Ramos (cell line): ENCODE measurements around the gene CLSTN1.
"Not testable (repeated sequence)": the region's sequence is repeated elsewhere in the genome, so short reads cannot be mapped to it uniquely, and the experiment has no call there.

Experiments used
- in situ Hi-C: fragments of 300-500 bp; cut with MboI; formaldehyde crosslinking; loops from one replicate; pipeline ENCODE4 v1.14.3; 2022; ENCODE audit warnings: low sequenced_read_pairs; ENCODE audit not compliant: unreplicated experiment

Gene CLSTN1

GRCh38 chr1:9833632-9834031, 9.9 kb upstream of the CLSTN1 start:
- in situ Hi-C loops = no loop called here

- in situ Hi-C loops = no loop called here
These were observed 3.9 kb upstream of the CLSTN1 start for GRCh38 chr1:9827558-9828185.

- in situ Hi-C loops = no loop called here
These were observed 2.9 kb upstream of the CLSTN1 start for GRCh38 chr1:9826616-9827015.

DNA sequence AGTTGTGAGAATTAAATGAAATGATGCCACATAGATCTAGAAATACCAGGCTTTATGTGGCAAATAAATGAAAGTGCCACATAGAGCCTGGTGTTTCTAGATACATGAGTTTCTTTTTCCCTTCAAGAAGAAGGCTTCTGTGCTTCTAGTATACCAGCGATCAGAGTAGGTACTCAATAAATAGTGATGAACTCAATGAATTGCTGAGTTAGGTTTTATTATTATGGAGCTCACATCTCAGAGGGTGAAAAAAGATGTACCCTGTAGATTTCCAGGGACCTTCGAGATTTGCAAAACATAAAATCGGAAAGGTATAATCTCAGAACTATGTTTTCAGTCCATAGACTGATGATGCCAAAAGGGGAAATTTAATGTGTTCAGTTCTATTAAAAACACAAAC, 2.3 kb upstream of the CLSTN1 start:
- in situ Hi-C loops = no loop called here

DNA sequence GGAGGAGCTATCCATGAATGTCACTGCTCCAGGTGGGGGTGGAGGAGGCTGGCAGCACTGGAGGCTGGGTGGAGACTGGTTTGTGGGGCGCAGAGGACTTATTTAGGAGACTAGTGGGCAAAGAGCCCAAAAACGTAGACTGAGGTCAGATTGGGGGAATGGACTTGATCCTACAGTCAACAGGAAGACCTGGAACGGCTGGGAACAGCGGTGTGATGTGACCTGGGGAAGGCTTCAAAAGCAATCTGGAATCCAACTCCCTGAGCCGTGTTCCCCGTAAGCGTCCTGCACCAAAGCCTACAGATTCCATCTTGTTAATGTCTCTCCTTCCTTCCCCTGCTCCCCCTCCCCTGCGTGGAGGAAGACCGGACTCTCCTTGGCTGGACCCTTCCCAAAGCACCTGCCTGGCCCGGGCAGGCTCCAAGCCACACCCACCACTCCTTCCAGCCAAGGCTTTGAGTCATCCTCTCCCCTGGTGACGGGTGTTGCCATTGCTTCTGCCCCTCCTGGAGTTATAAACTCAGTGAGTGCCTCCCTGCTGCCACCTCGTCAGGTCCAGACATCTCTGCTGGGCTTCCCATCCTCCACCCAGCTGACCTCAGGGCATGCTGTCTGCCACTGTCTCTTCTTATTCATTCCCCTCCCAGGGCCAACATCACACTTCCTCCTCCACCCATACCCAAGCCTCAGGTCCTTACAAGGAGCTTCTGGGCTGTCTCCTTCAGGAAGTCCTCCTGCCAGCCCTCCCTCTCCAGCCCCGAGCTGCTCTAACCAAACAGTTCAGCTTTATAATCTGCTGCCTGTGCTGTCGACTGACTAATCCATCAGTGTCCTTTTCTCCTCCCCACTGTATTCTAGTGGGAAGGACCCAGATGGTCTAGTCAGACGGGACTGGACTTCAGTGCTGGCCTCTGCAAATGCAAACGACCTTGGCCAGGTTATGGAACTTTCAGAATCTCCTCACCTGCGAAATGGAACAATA, 1.6 kb upstream of the CLSTN1 start:
- in situ Hi-C loops = no loop called here

DNA sequence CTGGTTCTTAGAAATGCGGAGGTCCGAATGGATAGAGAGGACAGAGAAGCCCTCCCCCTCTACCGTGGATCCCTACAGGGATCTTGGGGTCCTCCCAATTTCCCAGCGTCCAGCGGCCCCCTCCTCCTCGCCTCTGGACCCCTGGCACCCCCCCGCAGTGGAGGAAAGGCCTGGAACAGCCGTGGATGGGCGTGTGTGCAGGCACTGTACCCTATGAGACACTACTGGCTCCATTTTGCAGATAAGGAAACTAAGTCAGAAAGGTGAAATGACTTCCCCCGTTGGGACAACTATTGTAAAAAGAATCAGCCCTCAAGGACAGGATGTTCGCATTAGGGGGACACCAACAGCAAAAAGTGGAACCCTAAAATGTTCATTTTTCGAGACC, 931 bp upstream of the CLSTN1 start:
- in situ Hi-C loops = loop anchor here (5.0 kb wide), 1 partner anchor 37 kb away; no protein-coding TSS in a partner anchor

DNA sequence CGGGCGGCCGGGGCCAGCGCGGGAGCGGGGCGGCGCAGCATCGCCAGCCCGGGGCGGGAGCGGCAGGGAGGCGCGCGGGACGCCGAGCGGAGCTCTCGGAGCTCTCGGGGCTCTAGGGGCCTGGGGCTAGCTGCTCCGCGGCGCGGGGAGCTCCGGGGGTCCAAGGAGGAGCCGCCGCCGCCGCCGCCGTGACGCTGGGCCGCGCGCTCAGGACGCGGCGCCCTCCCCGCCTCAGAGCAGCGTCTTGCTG, 147 bp downstream of the CLSTN1 start:
- in situ Hi-C loops = loop anchor here (5.0 kb wide), 1 partner anchor 36 kb away; no protein-coding TSS in a partner anchor

GRCh38 chr1:9822897-9823692, 670 bp downstream of the CLSTN1 start:
- in situ Hi-C loops = loop anchor here (5.0 kb wide), 1 partner anchor 36 kb away; no protein-coding TSS in a partner anchor

DNA sequence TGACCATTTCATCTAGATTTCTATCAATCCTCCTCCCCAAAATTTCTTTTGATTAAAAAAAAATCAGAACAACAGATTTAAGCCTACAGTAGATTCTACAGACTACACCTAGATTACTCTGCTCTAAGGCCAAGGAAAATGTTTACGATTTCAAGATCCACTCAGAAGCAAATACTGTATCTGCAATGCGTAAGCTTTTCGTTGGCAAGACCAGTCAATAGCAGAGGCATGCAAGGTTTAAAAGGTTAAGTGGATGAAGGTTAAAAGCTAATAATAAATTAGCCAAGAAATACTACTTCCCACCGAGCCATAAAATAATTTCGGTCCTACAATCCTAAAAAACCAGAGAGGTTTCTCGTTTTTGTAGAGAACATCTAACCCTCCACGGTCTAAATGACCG, 1.3 kb downstream of the CLSTN1 start:
- in situ Hi-C loops = loop anchor here (5.0 kb wide), 1 partner anchor 35 kb away; no protein-coding TSS in a partner anchor

GRCh38 chr1:9821710-9822109, 2.1 kb downstream of the CLSTN1 start:
- in situ Hi-C loops = loop anchor here (5.0 kb wide), 1 partner anchor 34 kb away; no protein-coding TSS in a partner anchor

- in situ Hi-C loops = loop anchor here (5.0 kb wide), 1 partner anchor 33 kb away; no protein-coding TSS in a partner anchor
These were observed 3.2 kb downstream of the CLSTN1 start for GRCh38 chr1:9820521-9820920.

GRCh38 chr1:9817734-9818133, 6.0 kb downstream of the CLSTN1 start:
- in situ Hi-C loops = no loop called here

GRCh38 chr1:9816199-9816598, 7.6 kb downstream of the CLSTN1 start:
- in situ Hi-C loops = no loop called here

- in situ Hi-C loops = no loop called here
These were observed 8.6 kb downstream of the CLSTN1 start for GRCh38 chr1:9815150-9815549.

DNA sequence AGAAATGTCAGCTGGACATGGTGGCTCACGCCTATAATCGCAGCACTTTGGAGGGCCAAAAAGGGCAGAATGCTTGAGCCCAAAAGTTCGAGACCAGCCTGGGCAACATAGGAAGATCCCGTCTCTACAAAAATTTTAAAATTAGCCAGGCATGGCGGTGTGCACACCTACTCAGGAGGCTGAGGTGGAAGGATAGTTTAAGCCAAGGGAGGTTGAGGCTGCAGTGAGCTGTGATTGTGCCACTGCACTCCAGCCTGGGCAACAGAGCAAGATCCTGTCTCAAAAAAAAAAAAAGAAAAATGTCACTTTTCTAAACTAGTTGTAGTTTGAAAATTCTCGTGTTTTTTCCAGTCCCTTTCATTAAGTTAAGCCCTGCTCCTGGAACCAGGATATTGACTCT, 9.1 kb downstream of the CLSTN1 start:
- in situ Hi-C loops = no loop called here

- in situ Hi-C loops = no loop called here
These were observed 12.4 kb downstream of the CLSTN1 start for GRCh38 chr1:9811239-9811966.

GRCh38 chr1:9809100-9809510, 14.7 kb downstream of the CLSTN1 start:
- in situ Hi-C loops = no loop called here

DNA sequence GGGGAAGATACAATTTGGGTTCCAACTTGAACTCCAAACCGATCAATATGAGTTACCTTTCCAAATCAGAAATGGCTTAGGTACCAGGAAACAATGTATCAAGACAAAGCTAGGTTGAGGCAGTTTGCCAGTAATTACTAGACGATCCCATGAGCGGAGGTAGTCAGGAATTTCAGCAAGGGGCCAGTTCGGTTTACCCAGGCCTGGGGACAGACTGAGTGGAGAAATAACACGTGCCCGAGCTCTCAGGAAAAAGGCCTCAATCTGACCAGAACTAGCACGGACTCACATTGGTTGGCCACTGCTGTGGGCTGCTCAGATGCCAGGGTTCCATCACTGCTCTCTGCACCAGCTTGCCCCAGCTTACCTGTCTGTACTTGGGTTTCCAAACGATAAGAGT, 15.3 kb downstream of the CLSTN1 start:
- in situ Hi-C loops = no loop called here

- in situ Hi-C loops = no loop called here
These were observed 16.2 kb downstream of the CLSTN1 start for GRCh38 chr1:9807541-9807940.

DNA sequence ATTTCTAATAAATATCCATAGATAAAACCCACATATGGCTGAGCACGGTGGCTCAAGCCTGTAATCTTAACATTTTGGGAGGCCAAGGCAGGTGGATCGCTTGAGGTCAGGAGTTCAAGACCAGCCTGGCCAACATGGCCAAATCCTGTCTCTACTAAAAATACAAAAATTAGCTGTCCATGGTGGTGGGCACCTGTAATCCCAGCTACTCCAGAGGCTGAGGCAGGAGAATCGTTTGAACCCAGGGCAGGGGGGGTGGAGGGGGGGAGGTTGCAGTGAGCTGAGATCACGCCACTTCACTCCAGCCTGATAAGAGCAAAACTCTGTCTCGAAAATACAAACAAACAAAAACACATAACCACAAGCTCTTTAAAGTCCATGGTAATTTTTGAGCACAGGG, 17.8 kb downstream of the CLSTN1 start:
- in situ Hi-C loops = not testable (repeated sequence)
